K562 (cell line): ENCODE data around the gene MRPL52. TPM values are rescaled to one million over a fixed set of nuclear protein-coding genes. Genes with fewer than 3 reads are reported as not detected.

Experiments
- DPF2 ChIP-seq: fragments of 450-650 bp; IDR thresholded peaks from 2 replicates; pipeline ENCODE4 v1.6.1; 2016
- HNRNPK ChIP-seq: fragments of 200-400 bp; formaldehyde crosslinking; IDR thresholded peaks from one replicate; pipeline ENCODE4 v1.6.1; 2018; ENCODE audit warnings: mild to moderate bottlenecking, low read depth, low read length; ENCODE audit not compliant: poor library complexity, severe bottlenecking
- JUN ChIP-seq, 2 experiments: sonication (generic) in 1 of 2; formaldehyde crosslinking in 1 of 2; IDR thresholded peaks; 2 replicates each; pipeline versions ENCODE4 v1.6.1 to v1.8.0; 2012 to 2022; ENCODE audit warnings: borderline replicate concordance in 2 of 2, mild to moderate bottlenecking in 2 of 2, improper control_type of control experiment in 1 of 2, low read depth in 1 of 2, low read length in 1 of 2, missing genetic modification reagents in 1 of 2
- JUND ChIP-seq, 2 experiments: IDR thresholded peaks; 2 replicates in 1 of 2; 3 replicates in 1 of 2; pipeline ENCODE4 v1.6.1; 2011; ENCODE audit warnings: borderline replicate concordance in 2 of 2, low read depth in 2 of 2, low read length in 2 of 2, improper control_type of control experiment in 1 of 2, missing biosample characterization in 1 of 2, missing genetic modification characterization in 1 of 2, missing genetic modification reagents in 1 of 2
- MCM5 ChIP-seq: fragments of 450-650 bp; IDR thresholded peaks from 2 replicates; pipeline ENCODE4 v1.6.1; 2016; ENCODE audit warnings: low read depth
- MYBL2 ChIP-seq, 2 experiments: fragments of 450-650 bp in 1 of 2; sonication (generic) in 1 of 2; formaldehyde crosslinking in 1 of 2; IDR thresholded peaks; 2 replicates each; pipeline versions ENCODE4 v1.6.1 to v1.8.1; 2017 to 2022; ENCODE audit warnings: borderline replicate concordance in 1 of 2, inconsistent platforms in 1 of 2, low read depth in 1 of 2, mild to moderate bottlenecking in 1 of 2, missing genetic modification reagents in 1 of 2, moderate library complexity in 1 of 2
- NR4A1 ChIP-seq, 2 experiments: fragments of 250-450 bp in 1 of 2; fragments of 450-650 bp in 1 of 2; sonication (Bioruptor Pico) in 1 of 2; IDR thresholded peaks; 2 replicates each; pipeline versions ENCODE4 v1.4.0 to v1.6.1; 2016 to 2020; ENCODE audit warnings: mild to moderate bottlenecking in 2 of 2, missing compliant biosample characterization in 1 of 2, missing genetic modification characterization in 1 of 2, moderate library complexity in 1 of 2
- RB1 ChIP-seq: fragments of 450-650 bp; IDR thresholded peaks from 2 replicates; pipeline ENCODE4 v1.6.1; 2017; ENCODE audit warnings: low read depth, mild to moderate bottlenecking
- SMARCB1 ChIP-seq: IDR thresholded peaks from 2 replicates; pipeline ENCODE4 v1.6.1; 2011; ENCODE audit warnings: improper control_type of control experiment, low read depth; ENCODE audit not compliant: insufficient read length
- USF2 ChIP-seq: sonication (generic); formaldehyde crosslinking; IDR thresholded peaks from 2 replicates; pipeline ENCODE4 v1.5.0; 2020; ENCODE audit warnings: missing genetic modification reagents
- ZBTB34 ChIP-seq: fragments of 250-450 bp; sonication (Bioruptor Pico); IDR thresholded peaks from 2 replicates; pipeline ENCODE4 v1.8.0; 2021; ENCODE audit warnings: mild to moderate bottlenecking, moderate library complexity
- ZNF24 ChIP-seq: fragments of 450-650 bp; IDR thresholded peaks from 2 replicates; pipeline ENCODE4 v1.6.1; 2016
- ZNF318 ChIP-seq, 2 experiments: fragments of 450-650 bp; IDR thresholded peaks; 2 replicates each; pipeline ENCODE4 v1.6.1; 2016; ENCODE audit warnings: mild to moderate bottlenecking in 2 of 2, borderline replicate concordance in 1 of 2, low read depth in 1 of 2, moderate library complexity in 1 of 2
- ZNF589 ChIP-seq: fragments of 200-800 bp; sonication (Bioruptor generic); IDR thresholded peaks from 2 replicates; pipeline ENCODE4 v1.6.1; 2016; ENCODE audit warnings: low read depth, missing genetic modification characterization, missing compliant biosample characterization
- polyA plus RNA-seq, 8 experiments: library from polyadenylated mRNA; depleted of rRNA in 4 of 8; stranded (reverse) in 5 of 8; unstranded in 3 of 8; fragments of >200 nt; fragmentation: Nextera tagmentation in 2 of 8; fragmentation: Illumina TruSeq in 1 of 8; extraction: Ambion mirVana in 2 of 8; extraction: Trizol in 1 of 8; gene quantifications; 2 replicates each; pipeline versions ENCODE4 v1.2.1 to v1.2.3, GENCODE V29; 2011 to 2014; ENCODE audit warnings: inconsistent platforms in 1 of 8, missing spikeins in 1 of 8
- total RNA-seq, 7 experiments: library from RNA; depleted of rRNA in 6 of 7; stranded (reverse); fragments of >200 nt in 6 of 7; fragmentation: Illumina TruSeq in 2 of 7; extraction: Trizol in 2 of 7; gene quantifications; 2 replicates each; pipeline versions ENCODE4 v1.2.1 to v1.2.3, GENCODE V29; 2011 to 2021; ENCODE audit warnings: low replicate concordance in 1 of 7

Gene MRPL52
- total and polyA plus RNA-seq, 9 of the 15 experiments (the other 6 are each of a cell fraction or from before 2014, with no cell fraction given), result 56.5 to 213 (median 168) TPM

GRCh38 chr14:22791301-22791700 is 38.4 kb upstream of the MRPL52 start (continued):
- TF ChIP-seq ZNF318 (IDR thresholded peaks at IDR 0.05; ENCODE audit: borderline replicate concordance in 1 of 2, low read depth in 1 of 2), result 0 out of 4 replicates have a peak, but pooled peaks of 1 of the 2 experiments have one; percentile 32
- TF ChIP-seq USF2, result peak; percentile 65
- TF ChIP-seq NR4A1 (CRISPR knock-in tag; IDR thresholded peaks at IDR 0.05), result no peak
- no peak for TF ChIP-seq NR4A1 (tag; IDR thresholded peaks at IDR 0.05)
- TF ChIP-seq SMARCB1, result no peak
- no peak for TF ChIP-seq ZNF24
- no peak for TF ChIP-seq HNRNPK
- TF ChIP-seq MCM5, result no peak
- TF ChIP-seq RB1, result no peak
- TF ChIP-seq DPF2, result 0 out of 2 replicates have a peak, but pooled peaks have one; percentile 19
- peak; percentile 88 for TF ChIP-seq JUN (IDR thresholded peaks at IDR 0.05; ENCODE audit: borderline replicate concordance, low read depth, low read length)
- TF ChIP-seq JUN (CRISPR knock-in tag; IDR thresholded peaks at IDR 0.05; ENCODE audit: borderline replicate concordance), result no peak
- TF ChIP-seq MYBL2 (IDR thresholded peaks at IDR 0.05; ENCODE audit: low read depth), result no peak
- TF ChIP-seq MYBL2 (CRISPR knock-in tag; IDR thresholded peaks at IDR 0.05; ENCODE audit: borderline replicate concordance), result no peak
- no peak for TF ChIP-seq ZBTB34 (CRISPR knock-in tag)
- TF ChIP-seq ZNF589 (CRISPR knock-in tag), result no peak
- TF ChIP-seq JUND (IDR thresholded peaks at IDR 0.05; ENCODE audit: borderline replicate concordance, low read depth, low read length), result peak; percentile 88
- TF ChIP-seq JUND (tag; IDR thresholded peaks at IDR 0.05; ENCODE audit: borderline replicate concordance, low read depth, low read length), result peak; percentile 86
